Stimulated activated CD4-positive, alpha-beta T cell treated with anti-CD3 and anti-CD28 coated beads, Interleukin-15, amount 100 ng/mL, for 1 hour (primary cell): ENCODE measurements around the gene SDF2.

Experiments
- DNase-seq, 2 donors: peaks; one replicate each; pipeline ENCODE4 v3.0.0-alpha.2; 2020; ENCODE audit warnings: low read depth in 1 of 2, low spot score in 1 of 2

Gene SDF2, protein sequence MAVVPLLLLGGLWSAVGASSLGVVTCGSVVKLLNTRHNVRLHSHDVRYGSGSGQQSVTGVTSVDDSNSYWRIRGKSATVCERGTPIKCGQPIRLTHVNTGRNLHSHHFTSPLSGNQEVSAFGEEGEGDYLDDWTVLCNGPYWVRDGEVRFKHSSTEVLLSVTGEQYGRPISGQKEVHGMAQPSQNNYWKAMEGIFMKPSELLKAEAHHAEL

DNA sequence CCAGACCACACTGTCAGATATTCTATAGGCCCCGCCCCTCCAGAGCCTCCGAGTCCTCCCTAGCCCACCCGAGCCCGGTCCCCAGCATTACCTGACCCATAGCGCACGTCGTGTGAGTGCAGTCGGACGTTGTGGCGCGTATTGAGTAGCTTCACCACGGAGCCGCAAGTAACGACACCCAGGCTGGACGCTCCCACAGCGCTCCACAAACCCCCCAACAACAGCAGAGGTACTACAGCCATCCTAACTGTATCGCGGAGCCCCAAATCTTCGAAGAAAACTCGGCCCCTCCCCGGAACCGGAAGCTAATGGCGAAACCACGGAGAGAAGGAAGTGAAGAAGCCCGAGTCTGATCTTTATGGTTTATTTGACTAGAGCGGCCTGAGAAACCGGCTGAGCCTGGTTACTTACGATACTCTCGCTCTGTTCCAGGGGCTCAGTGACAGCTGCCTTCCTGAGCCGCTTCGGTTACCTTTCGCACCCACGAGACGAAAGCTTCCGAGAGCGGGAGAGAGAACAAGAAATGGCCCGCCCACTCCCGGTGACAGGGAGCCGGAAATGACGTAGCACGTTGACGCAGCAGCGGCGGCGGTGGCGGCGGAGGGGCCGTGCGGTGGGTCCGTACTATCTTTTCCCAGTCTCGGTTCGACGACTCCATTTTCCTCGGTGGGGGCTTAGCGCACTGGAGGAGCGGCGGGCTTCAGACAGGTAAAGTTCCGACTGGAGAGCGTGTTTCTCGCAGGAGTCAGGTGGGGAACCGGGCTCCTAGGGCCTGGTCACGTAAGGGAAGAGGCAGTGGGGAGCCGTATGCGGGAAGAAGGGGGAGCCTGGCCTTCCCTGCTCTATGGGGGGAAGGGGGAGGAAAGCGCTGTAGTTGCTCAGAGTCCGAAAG is at the start of gene SDF2, which contains the start of gene SUPT6H:
SDF2 (minus strand) TSS at position 272 of the 892 bp plus-strand sequence; CDS start at position 242, 30 bp downstream.
SUPT6H (plus strand) TSS at position 571 of the 892 bp plus-strand sequence. CDS start 11,197 bp downstream, outside the sequence.
- peak; percentile 85 to 91 for DNase-seq

DNA sequence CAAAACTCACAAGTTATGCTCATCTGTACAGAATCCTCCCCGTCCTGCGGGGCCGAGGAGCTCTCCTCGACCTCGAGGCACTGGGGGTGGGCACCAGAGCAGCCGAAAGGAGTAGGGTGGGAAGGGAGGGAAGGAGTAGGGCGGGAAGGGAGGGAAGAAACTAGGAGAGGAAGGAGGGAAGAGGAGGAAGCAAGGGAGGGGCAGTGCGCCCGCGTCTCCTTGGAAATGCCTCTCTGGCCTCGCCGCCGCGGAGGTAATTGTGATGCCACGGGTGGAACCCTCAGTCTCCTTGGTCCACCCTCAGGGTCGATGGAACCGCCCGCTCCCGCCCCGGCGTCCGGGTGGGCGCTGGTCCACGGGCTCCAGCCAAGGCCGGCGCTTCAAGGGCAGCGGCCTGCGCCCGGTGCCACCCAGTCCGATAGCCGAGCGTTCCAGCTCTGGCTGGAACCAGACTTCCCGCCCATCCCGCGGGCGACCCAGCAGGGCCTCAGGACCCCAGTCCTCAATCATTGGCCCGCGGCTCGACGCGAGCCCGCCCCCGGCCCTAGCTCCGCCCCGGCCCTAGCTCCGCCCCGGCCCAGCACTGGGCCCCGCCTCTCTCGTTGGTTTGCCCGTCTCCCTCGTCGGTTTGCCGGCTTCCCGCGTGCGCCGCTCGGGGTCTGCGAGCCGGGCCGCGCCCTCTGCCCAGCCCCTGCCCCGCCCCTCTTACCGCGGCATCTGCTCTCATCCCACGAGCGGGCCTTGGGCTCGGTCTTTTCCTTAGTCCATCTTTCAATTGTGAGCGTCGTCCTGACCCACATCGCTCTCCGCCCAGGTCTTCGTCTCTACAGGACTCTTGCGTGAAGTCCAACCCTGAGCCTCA is 49.4 kb upstream of the SDF2 start:
- peak; percentile 86 to 91 for DNase-seq

DNA sequence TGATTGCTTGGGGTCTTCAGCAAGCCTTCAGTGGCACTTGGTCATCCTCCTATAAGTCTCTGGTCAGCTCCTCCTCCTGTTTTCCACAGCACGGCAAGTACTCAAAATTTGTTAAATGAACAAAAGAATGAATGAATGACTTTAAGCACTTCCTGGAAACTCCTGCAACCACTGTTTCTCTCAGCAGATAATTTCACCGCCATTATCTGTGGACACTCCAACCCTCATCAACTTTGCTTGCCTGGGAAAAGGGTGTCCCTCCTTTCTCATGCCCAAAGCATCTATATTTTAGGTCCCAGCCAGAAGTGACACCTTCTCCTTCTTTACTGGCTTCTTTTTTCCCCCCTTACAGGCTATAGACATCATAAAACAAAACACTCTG is 45.6 kb upstream of the SDF2 start:
- DNase-seq = no peak

DNA sequence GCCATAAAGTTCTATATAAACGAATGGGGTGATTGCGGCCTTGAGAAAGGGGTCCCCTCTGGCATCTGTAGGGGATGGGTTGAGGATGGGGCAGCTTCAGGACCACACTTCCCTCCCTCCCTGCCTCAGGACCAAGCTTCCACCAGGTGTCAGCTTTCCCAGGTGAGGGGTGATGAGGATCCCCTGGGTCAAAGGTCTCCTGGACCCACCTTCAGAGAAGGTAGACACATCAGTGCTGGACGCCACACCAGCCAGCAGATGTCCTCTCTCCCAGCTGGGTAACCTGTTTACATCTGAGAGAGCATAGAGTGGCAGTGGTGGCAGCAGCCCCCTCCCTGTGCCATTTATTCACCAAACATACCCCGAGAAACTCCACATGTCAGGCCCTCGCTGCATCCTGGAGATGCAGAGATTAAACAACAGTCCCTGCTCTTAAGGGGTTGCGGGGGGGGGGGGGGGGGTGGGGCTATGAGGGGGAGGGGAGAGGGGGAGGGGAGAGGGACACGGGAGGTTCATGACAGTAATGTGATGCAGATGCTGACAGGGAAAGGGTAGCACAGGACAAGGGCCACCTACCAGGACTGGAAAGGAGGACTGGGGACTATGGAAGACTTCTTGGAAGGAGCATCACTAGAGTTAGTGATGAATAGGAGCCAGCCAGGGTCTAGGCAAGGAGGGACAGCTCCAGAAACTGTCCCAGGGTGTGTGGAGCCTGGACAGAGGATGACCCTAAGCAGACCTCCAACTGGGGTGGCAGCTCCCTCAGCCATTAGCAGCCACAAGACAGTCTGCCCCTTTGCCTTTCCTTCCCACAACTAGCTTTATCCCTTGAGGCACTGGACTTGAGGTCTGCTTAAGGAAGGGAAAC is 45.0 kb upstream of the SDF2 start:
- no peak for DNase-seq

DNA sequence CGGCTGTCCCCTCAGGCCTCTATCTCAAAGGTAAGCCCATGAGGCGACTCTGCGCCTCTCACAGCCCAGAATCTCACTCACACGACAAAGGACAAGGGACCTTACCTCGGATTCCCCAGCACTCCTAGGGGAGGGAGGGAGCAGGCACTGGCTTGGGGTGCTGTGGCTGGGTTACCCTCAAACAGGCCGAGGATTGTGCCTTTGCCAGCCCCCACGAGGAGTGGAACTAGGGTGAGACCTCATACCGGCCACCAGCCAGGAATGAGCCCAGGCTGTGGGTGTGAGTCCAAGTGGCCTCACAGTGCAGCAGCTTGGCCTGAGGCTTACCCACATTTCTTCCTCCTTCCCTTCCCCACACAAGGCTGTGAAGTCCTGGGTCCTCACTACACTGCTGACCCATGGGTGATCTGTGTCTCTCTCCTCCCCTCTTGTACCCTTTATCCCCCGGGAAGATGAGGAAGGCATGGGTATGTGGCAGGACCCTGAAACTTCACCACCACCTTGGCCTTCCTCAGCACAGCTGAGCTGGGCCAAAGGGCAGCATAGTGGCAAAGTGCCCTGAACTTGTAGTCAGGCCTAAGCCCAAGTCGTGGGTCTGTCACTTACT is 44.1 kb upstream of the SDF2 start:
- DNase-seq = no peak

DNA sequence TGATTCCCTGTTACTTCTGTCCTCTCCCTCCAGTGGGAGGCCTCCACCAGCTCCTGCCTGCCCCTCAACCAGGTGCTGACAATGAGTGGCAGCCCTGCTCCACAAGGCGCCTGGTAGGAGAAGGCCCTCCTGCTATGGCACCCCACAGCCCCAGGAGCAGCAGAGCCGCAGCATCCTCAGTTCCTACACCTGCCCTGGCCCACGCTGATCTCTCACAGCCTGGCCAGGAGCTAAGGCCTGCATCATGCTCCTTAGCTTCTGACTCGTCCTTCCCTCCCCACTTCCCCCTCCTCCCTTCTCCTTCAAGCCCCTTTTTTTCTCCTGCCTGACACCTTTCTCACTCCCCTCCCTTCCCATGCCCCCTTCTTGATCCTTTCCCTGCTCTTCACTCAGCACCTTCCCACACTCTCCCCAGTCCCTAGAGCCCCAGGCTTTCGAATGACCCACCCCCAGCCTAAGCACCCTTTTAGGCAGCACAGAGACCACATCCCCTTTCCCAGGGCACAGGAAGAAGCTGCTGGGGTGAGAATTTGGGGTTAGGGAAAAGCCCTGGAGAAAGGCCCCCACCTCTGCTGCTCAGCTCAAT is 43.5 kb upstream of the SDF2 start:
- no peak for DNase-seq

DNA sequence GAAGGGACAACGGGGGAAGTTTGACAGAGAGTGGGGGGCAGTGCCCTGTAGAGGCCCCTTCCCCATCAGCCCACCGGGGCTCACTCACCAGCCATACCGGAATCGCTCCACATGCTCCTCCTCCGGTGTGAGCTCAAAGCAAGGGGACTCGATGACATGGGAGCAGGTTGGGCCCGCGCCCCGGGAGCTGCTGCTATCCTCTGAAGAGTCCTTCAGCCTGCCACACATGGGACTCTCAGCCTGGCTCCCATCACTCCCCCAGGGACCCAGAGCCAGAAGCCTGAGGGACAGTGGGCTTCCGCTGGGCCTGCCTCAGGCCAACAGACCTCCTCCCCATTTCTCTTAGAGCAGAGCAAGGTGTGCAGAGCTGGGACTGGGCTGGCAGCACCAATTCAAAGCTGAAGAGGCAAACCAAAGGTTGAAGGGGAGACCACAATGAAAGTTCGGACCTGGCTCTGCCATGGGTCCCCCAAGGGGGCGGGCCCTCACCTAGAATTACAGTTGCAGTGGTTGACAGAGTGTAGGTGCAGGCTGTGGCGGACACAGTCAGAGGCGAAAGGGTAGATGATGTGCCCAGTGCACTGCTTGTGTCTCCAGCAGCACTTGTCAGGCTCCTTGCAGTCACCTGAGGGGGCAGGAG is 42.6 kb upstream of the SDF2 start:
- DNase-seq = no peak

DNA sequence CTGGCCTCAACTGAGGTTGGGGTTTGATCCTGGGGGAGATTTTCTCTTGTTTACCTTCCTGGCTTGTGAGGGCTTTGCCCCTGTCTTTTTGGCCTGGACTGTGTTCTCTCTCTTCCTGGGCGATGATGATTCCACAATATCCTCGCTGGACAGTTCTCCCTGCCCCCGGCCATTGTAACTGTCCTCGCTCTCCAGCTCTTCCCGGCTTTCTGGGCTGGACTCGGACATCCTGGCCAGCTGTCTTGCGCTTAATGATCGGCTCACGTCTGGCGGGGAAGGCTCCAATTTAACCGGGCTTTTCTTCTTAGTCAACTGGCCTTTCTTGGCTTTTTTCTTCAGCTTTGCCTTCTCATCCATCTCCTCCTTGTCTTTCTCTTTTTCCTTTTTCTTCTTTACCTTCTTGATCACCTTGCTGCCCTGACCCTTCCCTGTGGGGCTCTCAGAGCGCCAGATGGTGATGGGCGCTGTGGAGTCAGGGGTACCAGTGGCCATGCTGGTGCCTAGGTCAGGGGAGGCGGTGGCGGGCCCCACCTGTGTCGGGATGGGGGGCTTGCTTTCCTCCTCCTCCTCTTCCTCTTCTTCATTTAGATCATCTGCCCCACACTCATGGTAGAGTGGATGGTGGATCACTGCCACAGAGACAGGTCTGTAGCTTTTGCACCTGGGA is 42.0 kb upstream of the SDF2 start:
- no peak for DNase-seq

DNA sequence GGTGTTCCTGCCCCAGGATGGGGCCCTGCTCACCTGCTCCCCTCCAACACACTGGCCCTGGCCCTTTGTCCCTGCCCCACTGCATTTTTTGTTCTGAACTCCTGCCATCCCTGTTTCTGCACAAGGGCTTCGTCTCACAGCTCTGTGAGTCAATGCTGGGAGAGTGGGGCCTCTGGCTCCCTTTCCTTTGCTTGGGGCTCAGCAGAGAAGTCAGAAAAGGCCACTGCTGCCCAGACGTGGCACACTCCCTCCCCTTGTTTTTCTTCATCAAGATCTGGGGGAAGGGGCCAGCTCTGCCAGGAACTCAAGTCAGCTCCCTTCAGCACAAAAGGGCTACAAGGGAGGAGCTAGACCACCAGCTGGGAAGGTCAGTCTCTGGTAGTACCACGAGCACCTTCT is 41.0 kb upstream of the SDF2 start:
- DNase-seq = no peak

DNA sequence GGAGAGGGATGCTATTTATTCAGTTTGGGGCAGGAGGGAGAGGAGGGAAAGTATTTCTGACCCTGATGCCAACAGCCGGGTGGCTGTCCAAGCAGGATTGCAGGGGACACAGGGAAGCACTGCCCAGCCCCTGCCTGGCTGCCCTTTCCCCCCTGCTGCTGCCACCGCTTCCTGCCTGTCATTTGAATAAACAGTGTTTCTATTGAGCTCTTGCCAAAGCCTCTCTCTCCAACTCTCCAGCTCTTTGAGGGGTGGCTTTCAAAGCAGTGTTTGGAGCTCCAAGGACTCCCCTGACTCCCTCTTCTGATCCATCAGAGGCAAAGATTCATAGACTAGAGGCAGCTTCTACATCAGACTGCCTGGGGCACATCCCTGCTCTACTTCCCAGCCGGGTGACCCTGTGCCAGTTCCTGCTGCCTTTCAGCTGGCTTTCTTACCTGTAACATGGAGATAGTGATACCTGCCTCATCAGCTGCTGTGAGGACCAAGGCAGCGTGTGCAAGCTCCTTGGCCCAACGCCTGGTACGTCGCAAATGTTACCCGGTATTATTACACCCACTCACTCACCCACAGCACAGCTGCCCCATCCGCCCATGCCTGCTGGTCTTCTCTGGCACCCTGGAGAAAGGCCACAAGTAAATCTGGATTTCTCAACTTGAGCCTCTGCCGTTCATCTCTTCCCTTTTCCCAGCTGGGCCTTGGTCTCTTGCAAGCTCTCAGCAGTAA is 40.5 kb upstream of the SDF2 start:
- DNase-seq = no peak

DNA sequence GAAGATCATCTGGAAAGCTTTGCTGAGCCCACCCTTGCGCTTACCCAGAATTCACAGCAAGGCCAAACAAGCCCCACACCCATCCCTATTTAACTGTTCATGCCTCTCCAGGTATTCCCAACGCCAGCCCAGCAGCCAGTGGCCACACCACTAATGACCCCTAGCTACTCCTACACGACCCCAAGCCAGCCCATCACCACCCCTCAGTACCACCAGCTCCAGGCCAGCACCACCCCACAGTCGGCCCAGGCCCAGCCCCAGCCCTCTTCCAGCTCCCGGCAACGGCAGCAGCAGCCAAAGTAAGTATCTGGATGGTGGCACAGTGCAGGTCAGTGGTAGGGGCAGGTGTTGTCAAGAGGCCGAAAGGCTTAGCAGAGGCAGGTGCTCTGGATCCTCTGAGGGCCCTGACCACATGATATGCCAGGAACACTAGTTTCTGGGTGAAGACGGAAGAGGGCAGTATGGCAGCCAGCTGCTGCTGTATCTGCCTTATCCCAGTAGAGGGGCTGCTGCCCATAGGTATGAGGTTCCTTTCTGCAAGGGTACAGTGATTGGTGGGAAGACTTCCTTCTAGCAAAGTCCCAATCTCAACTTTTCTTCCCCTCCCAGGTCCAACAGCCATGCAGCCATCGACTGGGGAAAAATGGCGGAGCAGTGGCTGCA is 39.3 kb upstream of the SDF2 start:
- no peak for DNase-seq

DNA sequence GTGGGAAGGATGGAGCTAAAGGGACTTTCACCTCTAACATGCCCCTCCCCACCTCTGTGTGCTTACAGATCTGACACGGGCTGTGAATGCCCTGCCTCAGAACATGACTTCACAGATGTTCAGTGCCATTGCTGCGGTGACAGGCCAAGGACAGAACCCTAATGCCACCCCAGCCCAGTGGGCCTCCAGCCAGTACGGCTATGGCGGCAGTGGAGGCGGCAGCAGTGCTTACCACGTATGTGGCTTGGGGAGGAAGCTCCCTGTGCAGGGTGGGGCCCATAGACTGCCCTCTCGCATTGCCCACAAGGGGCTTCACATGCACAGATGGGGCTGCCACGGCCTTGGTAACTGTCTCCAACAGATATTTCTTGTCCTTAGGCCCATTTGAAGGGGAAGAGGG is 38.6 kb upstream of the SDF2 start:
- no peak for DNase-seq

DNA sequence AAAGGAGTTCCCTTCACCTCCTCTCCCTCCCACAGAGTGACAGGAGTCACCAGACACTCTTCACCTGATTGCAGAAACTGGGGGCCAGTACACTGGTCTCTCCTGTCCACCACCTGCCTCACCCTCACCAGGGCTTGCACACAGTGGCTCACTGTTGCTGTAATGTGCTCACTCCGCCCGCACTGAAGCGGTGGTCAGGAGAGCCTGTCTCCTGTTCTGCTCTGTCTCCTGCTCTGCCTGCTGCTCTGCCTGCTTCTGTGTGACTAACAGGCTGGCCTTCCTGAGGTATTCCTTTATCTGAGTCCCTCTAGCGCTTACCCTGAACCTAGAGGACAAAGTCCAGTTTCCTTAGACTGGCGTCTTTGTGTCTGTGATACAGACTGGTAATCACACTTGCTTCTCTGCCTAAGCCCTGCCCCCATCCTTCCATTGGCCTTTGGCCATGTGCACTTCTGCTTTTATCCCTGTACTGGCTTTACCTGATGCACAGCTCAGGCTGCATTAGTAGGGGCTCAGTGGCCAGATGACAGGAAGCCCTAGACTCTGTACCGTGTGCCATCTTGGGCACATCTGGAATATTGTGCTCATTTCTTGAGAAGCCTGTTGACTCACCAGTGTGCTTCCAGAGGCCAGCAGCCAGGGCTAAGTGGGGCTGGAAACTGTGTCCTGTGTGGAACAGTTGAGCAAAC is 36.7 kb upstream of the SDF2 start:
- no peak for DNase-seq

DNA sequence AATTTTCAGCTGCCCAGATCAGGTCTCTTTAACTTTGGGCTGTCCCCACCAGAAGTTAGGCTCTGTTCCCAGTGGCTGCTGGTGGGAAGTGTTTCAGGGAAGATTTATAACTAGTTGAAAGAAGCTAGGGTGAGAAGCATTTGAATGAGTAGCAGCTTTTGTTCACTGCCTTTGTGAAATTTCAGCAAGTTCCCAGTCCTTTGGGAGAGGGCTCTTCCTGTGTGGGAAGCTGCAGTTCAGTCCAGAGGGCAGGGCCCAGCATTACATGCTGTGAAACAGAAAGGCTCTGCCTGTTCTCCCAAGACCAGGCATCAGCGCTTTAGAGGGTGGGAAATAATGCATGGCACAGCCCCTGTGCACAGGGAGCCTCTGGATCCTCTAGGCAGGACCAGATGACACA is 32.2 kb upstream of the SDF2 start:
- no peak for DNase-seq

DNA sequence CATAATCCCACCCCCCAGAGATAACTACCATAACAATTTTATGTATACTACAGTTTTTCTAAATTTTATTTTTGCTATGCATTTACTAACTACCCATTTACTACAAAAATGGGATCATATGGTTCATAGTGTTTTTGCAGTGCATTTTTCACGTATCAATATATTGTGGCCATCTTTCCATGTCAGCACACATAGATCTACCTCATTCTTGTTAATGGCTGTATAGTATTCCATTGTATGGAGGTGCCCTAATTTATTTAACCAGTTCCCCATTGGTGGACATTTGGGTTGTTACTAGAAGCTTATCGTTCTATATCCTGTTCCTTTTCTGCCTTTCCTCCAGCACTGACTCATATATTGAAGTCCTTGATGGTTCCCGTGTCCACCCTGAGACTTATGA is 27.3 kb upstream of the SDF2 start:
- no peak for DNase-seq

DNA sequence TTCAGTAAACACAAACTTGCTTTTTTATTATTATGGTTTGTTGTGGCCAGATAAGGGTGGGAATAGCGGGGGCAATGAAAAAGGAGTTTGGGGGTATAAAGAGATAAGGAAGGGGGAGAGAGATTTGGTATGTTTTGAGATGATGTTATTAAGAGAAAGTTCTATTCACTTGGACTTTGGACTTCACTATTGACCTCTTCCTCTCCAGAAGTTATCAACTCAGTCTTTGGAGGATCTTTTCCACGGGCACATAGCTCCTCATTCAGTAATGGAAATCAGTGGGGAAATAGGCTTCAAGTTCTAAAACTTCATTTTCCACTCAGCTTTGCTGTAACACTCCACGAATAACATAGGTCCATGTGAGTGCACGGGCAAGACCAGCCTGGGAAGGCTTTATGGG is 26.8 kb upstream of the SDF2 start:
- no peak for DNase-seq

DNA sequence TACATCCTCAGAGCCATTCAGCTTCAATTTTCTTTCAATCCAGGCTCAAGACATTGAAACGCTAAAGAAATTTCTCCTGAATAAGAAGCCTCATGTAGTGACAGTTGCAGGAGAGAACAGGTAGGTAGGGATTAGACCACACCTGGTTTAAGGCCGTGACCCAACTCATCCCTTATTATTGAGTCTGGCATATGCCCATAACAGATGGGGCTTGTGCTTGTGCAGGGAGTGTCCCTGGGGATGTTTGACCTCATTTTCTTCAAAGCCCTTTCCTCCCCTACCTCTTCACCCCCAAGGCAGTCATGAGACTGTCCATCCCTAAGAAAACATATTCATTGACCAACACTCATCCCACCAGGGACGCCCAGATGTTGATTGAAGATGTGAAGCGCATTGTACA is 24.6 kb upstream of the SDF2 start:
- no peak for DNase-seq
